K562 (cell line): ENCODE results near the gene LAIR2. TPM values are rescaled to one million over a fixed set of nuclear protein-coding genes. Genes with fewer than 3 reads are reported as not detected.
A peak's percentile ranks its signal among the peaks of the same experiment; 100 is the strongest.

Source experiments
- ATAC-seq: fragments of 200-7000 bp; cut with Tn5 transposase; 3 replicates; pipeline ENCODE4 v1.9.1; 2020; ENCODE audit warnings: moderate library complexity
- BruUV-seq: library from RNA; stranded (reverse); fragments of 400-500 nt; replicated peaks from 2 replicates; lab custom pipeline; 2021; lab: Mats Ljungman, UMichigan
- CTCF ChIA-PET: fragments of 300-600 bp; formaldehyde crosslinking; extraction: SDS; loops from one replicate; lab custom pipeline; 2021; ENCODE audit warnings: low intra/inter-chr PET ratio; lab: Yijun Ruan, JAX
- POLR2A ChIA-PET: fragments of 300-600, 350-650 bp; sonication (Branson Sonifier 250); formaldehyde crosslinking; extraction: SDS; loops from one replicate; lab custom pipeline; 2021; ENCODE audit warnings: antibody characterized with exemption, inconsistent platforms; lab: Yijun Ruan, JAX
- DNase-seq, 4 experiments: peaks; one replicate each; pipeline versions ENCODE4 v3.0.0 to v3.0.0-alpha.2; 2011 to 2018; ENCODE audit warnings: low spot score in 3 of 4, mixed read lengths in 3 of 4; ENCODE audit errors: extremely low read depth in 1 of 4
- FAIRE-seq: peaks from 2 replicates; lab custom pipeline; 2011; peaks lifted over from hg19 to GRCh38; lab: Jason Lieb, UNC
- H2AFZ ChIP-seq: 2 replicates; pipeline ENCODE4 v1.6.0; 2011; ENCODE audit warnings: low read depth, low read length, control low read depth, inconsistent platforms
- H3K27ac ChIP-seq: fragments of 200-600 bp; 3 replicates; pipeline ENCODE4 v1.8.0; 2011; ENCODE audit warnings: low read depth, mild to moderate bottlenecking, control low read depth, inconsistent platforms, low read length, moderate library complexity, mixed read lengths; ENCODE audit errors: extremely low read depth
- H3K27me3 ChIP-seq, 2 experiments: fragments of 300-600 bp in 1 of 2; 2 replicates in 1 of 2; 3 replicates in 1 of 2; pipeline versions ENCODE4 v1.6.0 to v1.8.0; 2011; ENCODE audit warnings: inconsistent platforms in 2 of 2, low read length in 2 of 2, mild to moderate bottlenecking in 1 of 2, mixed read lengths in 1 of 2, moderate library complexity in 1 of 2; ENCODE audit not compliant: control insufficient read depth in 2 of 2, insufficient read depth in 2 of 2
- H3K36me3 ChIP-seq: fragments of 300-600 bp; 3 replicates; pipeline ENCODE4 v1.8.0; 2011; ENCODE audit warnings: mild to moderate bottlenecking, low read length, inconsistent platforms; ENCODE audit not compliant: control insufficient read depth, insufficient read depth
- H3K4me1 ChIP-seq, 2 experiments: fragments of 200-600 bp in 1 of 2; replicated peaks in 1 of 2; 2 replicates in 1 of 2; 3 replicates in 1 of 2; pipeline versions ENCODE4 v1.5.1 to v1.8.0; 2011; ENCODE audit warnings: inconsistent platforms in 2 of 2, low read length in 2 of 2, mild to moderate bottlenecking in 1 of 2, mixed read lengths in 1 of 2, moderate library complexity in 1 of 2; ENCODE audit not compliant: control insufficient read depth in 2 of 2, insufficient read depth in 2 of 2
- H3K4me2 ChIP-seq: 2 replicates; pipeline ENCODE4 v1.6.1; 2011; ENCODE audit warnings: low read length, control low read depth, inconsistent platforms, mixed read lengths; ENCODE audit not compliant: insufficient read depth
- H3K4me3 ChIP-seq: fragments of 200-600 bp; sonication (generic), shearing (Covaris generic); 2 replicates; pipeline ENCODE4 v1.5.1; 2016; ENCODE audit warnings: control low read depth, inconsistent platforms
- H3K79me2 ChIP-seq: fragments of 200-600 bp; 3 replicates; pipeline ENCODE4 v1.8.0; 2011; ENCODE audit warnings: low read length, inconsistent platforms; ENCODE audit not compliant: control insufficient read depth, insufficient read depth
- H3K9ac ChIP-seq, 2 experiments: 2 replicates each; pipeline versions ENCODE4 v1.6.0 to v1.6.1; 2011; ENCODE audit warnings: low read depth in 2 of 2, low read length in 2 of 2, control low read depth in 1 of 2, inconsistent platforms in 1 of 2, mild to moderate bottlenecking in 1 of 2, mixed read lengths in 1 of 2; ENCODE audit not compliant: insufficient read depth in 1 of 2
- H3K9me1 ChIP-seq: one replicate; pipeline ENCODE4 v1.6.0; 2011; ENCODE audit warnings: inconsistent platforms, mild to moderate bottlenecking, low read length, moderate library complexity; ENCODE audit not compliant: control insufficient read depth, insufficient read depth
- H3K9me3 ChIP-seq: replicated peaks from 2 replicates; pipeline ENCODE4 v1.5.1; 2011; ENCODE audit warnings: low read depth, low read length, inconsistent platforms; ENCODE audit not compliant: control insufficient read depth, insufficient read depth
- H4K20me1 ChIP-seq: replicated peaks from 2 replicates; pipeline ENCODE4 v1.6.1; 2011; ENCODE audit warnings: low read length, inconsistent platforms, mixed read lengths; ENCODE audit not compliant: control insufficient read depth, insufficient read depth
- BCOR ChIP-seq: fragments of 450-650 bp; IDR thresholded peaks from 2 replicates; pipeline ENCODE4 v1.6.1; 2016
- CREBBP ChIP-seq: IDR thresholded peaks from one replicate; pipeline ENCODE4 v1.6.1; 2012; ENCODE audit warnings: low read depth, mild to moderate bottlenecking, control low read depth, inconsistent platforms, low read length
- HDAC1 ChIP-seq, 2 experiments: fragments of 450-650 bp; IDR thresholded peaks; 2 replicates each; pipeline ENCODE4 v1.6.1; 2016 to 2017; ENCODE audit warnings: inconsistent platforms in 1 of 2, mild to moderate bottlenecking in 1 of 2, moderate library complexity in 1 of 2
- HIVEP1 ChIP-seq: fragments of 250-450 bp; sonication (Bioruptor Pico); IDR thresholded peaks from 2 replicates; pipeline ENCODE4 v1.4.0; 2020; ENCODE audit warnings: mild to moderate bottlenecking
- KDM1A ChIP-seq, 2 experiments: fragments of 450-650 bp; IDR thresholded peaks; 2 replicates each; pipeline ENCODE4 v1.6.1; 2016; ENCODE audit warnings: mild to moderate bottlenecking in 2 of 2
- MCM7 ChIP-seq, 2 experiments: fragments of 450-650 bp; IDR thresholded peaks; 2 replicates each; pipeline ENCODE4 v1.6.1; 2016 to 2018
- MTA1 ChIP-seq: fragments of 450-650 bp; IDR thresholded peaks from 2 replicates; pipeline ENCODE4 v1.6.1; 2017; ENCODE audit warnings: borderline replicate concordance
- OTX1 ChIP-seq: fragments of 450-650 bp; formaldehyde crosslinking; IDR thresholded peaks from 2 replicates; pipeline ENCODE4 v1.4.0; 2022; ENCODE audit warnings: mild to moderate bottlenecking
- RBM25 ChIP-seq: fragments of 200-400 bp; formaldehyde crosslinking; IDR thresholded peaks from 2 replicates; pipeline ENCODE4 v1.6.1; 2018; ENCODE audit warnings: low read length, low read depth, moderate library complexity; ENCODE audit not compliant: severe bottlenecking
- SIX5 ChIP-seq, 2 experiments: IDR thresholded peaks; 2 replicates each; pipeline ENCODE4 v1.6.1; 2011; ENCODE audit warnings: low read length in 2 of 2, borderline replicate concordance in 1 of 2, low read depth in 1 of 2, mild to moderate bottlenecking in 1 of 2, moderate library complexity in 1 of 2; ENCODE audit not compliant: insufficient read depth in 1 of 2
- ZFP36 ChIP-seq: fragments of 150-350 bp; IDR thresholded peaks from 2 replicates; pipeline ENCODE4 v1.6.1; 2018; ENCODE audit warnings: low read length, low read depth; ENCODE audit not compliant: partially characterized antibody
- WGBS: fragments of 100-300 bp; shearing (Covaris generic); methylation state at CpG from one replicate; pipeline ENCODE4 v1.1.6; 2016; ENCODE audit warnings: low coverage, mixed read lengths; ENCODE audit not compliant: insufficient coverage; ENCODE audit errors: missing lambda C conversion rate; 5-methylcytosine and 5-hydroxymethylcytosine counted together
- in situ Hi-C: fragments of 300-500 bp; cut with MboI; formaldehyde crosslinking; loops from 4 replicates; pipeline ENCODE4 v1.15.0; 2018; ENCODE audit warnings: inconsistent platforms, mixed read lengths
- intact Hi-C: fragments of 100-400 bp; cut with micrococcal nuclease; formaldehyde crosslinking; loops from 2 replicates; pipeline ENCODE4 v1.14.2; 2022
- polyA plus RNA-seq, 8 experiments: library from polyadenylated mRNA; depleted of rRNA in 4 of 8; stranded (reverse) in 5 of 8; unstranded in 3 of 8; fragments of >200 nt; fragmentation: Nextera tagmentation in 2 of 8; fragmentation: Illumina TruSeq in 1 of 8; extraction: Ambion mirVana in 2 of 8; extraction: Trizol in 1 of 8; gene quantifications; 2 replicates each; pipeline versions ENCODE4 v1.2.1 to v1.2.3, GENCODE V29; 2011 to 2014; ENCODE audit warnings: inconsistent platforms in 1 of 8, missing spikeins in 1 of 8
- total RNA-seq, 7 experiments: library from RNA; depleted of rRNA in 6 of 7; stranded (reverse); fragments of >200 nt in 6 of 7; fragmentation: Illumina TruSeq in 2 of 7; extraction: Trizol in 2 of 7; gene quantifications; 2 replicates each; pipeline versions ENCODE4 v1.2.1 to v1.2.3, GENCODE V29; 2011 to 2021; ENCODE audit warnings: low replicate concordance in 1 of 7
- TF ChIP-seq, protein P1 (sequence below): IDR thresholded peaks from 2 replicates; pipeline ENCODE4 v1.6.1; 2016; ENCODE audit warnings: missing genetic modification characterization, missing compliant biosample characterization
- TF ChIP-seq, protein P2 (sequence below): fragments of 450-650 bp; IDR thresholded peaks from 2 replicates; pipeline ENCODE4 v1.6.1; 2016; ENCODE audit warnings: antibody characterized with exemption

LAIR2 gene
- total and polyA plus RNA-seq, 9 of the 15 experiments (the other 6 are each of a cell fraction or from before 2014, with no cell fraction given): not detected

DNA sequence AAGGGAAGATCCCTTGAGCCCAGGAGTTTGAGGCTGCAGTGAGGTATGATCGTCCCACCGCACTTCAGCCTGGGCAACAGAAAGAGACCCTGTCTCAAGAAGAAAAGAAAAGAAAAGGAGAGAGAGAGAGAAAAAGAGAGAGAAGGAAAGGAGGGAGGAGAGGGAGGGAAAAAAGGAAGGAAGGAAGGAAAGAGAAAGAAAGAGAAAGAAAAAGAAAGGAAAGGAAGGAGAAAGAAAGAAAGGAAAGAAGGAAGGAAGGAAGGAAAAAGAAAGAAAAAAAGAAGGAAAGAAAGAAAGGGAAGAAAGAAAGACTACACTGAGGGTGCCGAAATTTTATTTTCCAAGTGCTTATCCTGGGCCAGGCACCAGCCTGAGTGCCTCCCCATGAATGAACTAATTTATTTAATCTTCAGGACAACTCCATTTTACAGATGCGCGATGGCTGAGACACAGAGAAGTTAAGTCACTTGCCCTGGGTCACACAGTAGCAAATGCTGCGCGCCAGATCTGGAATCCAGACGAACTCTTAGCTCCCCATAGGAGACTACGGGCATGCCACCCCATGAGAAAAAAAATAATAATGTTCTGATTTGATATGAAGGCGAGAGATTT lies 32.2 kb upstream of the LAIR2 start:
- Histone ChIP-seq H3K36me3 (no peaks in the 10 kb centered on the region), H4K20me1 (0 out of 2 replicates have a peak, but pooled peaks cover 3% of the 10 kb centered on the region), H3K9ac (no peak overlapping the region), H3K4me3 (no peak overlapping the region), H3K79me2 (no peaks in the 10 kb centered on the region), H3K4me1 (peaks cover 0 to 24% of the 10 kb centered on the region in 2 experiments; a peak in 2 of 5 replicates), H3K4me2 (no peak overlapping the region), H3K27me3 (peaks cover 13 to 37% of the 10 kb centered on the region in 2 experiments), H2AFZ (no peak overlapping the region), H3K9me1 (no peaks in the 10 kb centered on the region), H3K27ac (no peak overlapping the region), H3K9me3 (no peaks in the 10 kb centered on the region)
- CTCF ChIA-PET: no interaction called here
- intact Hi-C loops: no loop called here
- POLR2A ChIA-PET: interaction anchor here (0.8 to 1.1 kb wide), 2 partner anchors 16 to 20 kb away, joined by 3 read pairs; no protein-coding TSS in a partner anchor
- in situ Hi-C loops: no loop called here
- TF ChIP-seq HDAC1 (IDR thresholded peaks at IDR 0.05): 0 out of 4 replicates have a peak, but pooled peaks of 1 of the 2 experiments have one; percentile 16
- TF ChIP-seq ZFP36: peak; percentile 48
- peak; percentile 92 for TF ChIP-seq RBM25
- TF ChIP-seq BCOR: peak; percentile 52; the same call in 1 of the 2 replicates
- peak in 1 of 2 experiments; percentile 65; a peak in 1 of 4 replicates for TF ChIP-seq MCM7 (IDR thresholded peaks at IDR 0.05)
- TF ChIP-seq, protein P1, sequence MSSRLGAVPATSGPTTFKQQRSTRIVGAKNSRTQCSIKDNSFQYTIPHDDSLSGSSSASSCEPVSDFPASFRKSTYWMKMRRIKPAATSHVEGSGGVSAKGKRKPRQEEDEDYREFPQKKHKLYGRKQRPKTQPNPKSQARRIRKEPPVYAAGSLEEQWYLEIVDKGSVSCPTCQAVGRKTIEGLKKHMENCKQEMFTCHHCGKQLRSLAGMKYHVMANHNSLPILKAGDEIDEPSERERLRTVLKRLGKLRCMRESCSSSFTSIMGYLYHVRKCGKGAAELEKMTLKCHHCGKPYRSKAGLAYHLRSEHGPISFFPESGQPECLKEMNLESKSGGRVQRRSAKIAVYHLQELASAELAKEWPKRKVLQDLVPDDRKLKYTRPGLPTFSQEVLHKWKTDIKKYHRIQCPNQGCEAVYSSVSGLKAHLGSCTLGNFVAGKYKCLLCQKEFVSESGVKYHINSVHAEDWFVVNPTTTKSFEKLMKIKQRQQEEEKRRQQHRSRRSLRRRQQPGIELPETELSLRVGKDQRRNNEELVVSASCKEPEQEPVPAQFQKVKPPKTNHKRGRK (tag): peak; percentile 96
- TF ChIP-seq MTA1: peak; percentile 49; the same call in 1 of the 2 replicates
- TF ChIP-seq HIVEP1 (CRISPR knock-in tag): no peak
- TF ChIP-seq CREBBP: no peak
- TF ChIP-seq KDM1A (IDR thresholded peaks at IDR 0.05): 0 out of 4 replicates have a peak, but pooled peaks of 1 of the 2 experiments have one; percentile 20
- TF ChIP-seq SIX5 (IDR thresholded peaks at IDR 0.05; ENCODE audit: borderline replicate concordance in 1 of 2, insufficient read depth in 1 of 2, low read depth in 1 of 2, low read length in 2 of 2): no peak
- TF ChIP-seq OTX1 (CRISPR knock-in tag): 0 out of 2 replicates have a peak, but pooled peaks have one; percentile 35
- TF ChIP-seq, protein P2, sequence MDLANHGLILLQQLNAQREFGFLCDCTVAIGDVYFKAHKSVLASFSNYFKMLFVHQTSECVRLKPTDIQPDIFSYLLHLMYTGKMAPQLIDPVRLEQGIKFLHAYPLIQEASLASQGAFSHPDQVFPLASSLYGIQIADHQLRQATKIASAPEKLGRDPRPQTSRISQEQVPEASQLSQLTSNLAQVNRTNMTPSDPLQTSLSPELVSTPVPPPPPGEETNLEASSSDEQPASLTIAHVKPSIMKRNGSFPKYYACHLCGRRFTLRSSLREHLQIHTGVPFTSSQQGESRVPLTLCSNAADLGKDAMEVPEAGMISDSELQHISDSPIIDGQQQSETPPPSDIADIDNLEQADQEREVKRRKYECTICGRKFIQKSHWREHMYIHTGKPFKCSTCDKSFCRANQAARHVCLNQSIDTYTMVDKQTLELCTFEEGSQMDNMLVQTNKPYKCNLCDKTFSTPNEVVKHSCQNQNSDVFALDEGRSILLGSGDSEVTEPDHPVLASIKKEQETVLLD: 0 out of 2 replicates have a peak, but pooled peaks have one; percentile 33
- no peak for ATAC-seq
- WGBS: 20% methylated on average over 8 of the region's 10 CpGs
- no peak for FAIRE-seq
- no TSS peak for BruUV-seq
- DNase-seq: no peak
